ENCODE data around the gene SLC25A4.

The SLC25A4 gene

GRCh38 chr4:185134307-185134869 is 8.7 kb upstream of the SLC25A4 start:
- Mint-ChIP-seq H3K4me3 (no peak overlapping the region), H3K4me1 (no peaks in the 10 kb centered on the region), H3K36me3 (no peaks in the 10 kb centered on the region), H3K9me3 (no peaks in the 10 kb centered on the region), H3K27me3 (peaks cover 4% of the 10 kb centered on the region), H3K27ac (no peak overlapping the region)
- ATAC-seq (ENCODE audit: low read depth) (peak; percentile 72), DNase-seq (ENCODE audit: low spot score in 2 of 2) (peak in 1 of 2 donors; percentile 48)

GRCh38 chr4:185137233-185137925 is 5.7 kb upstream of the SLC25A4 start:
- Mint-ChIP-seq H3K4me1 (peaks cover 1% of the 10 kb centered on the region), H3K27me3 (no peaks in the 10 kb centered on the region), H3K9me3 (no peaks in the 10 kb centered on the region), H3K36me3 (no peaks in the 10 kb centered on the region), H3K27ac (no peak overlapping the region), H3K4me3 (no peak overlapping the region)
- ATAC-seq (ENCODE audit: low read depth) (no peak), DNase-seq (ENCODE audit: low spot score in 2 of 2) (no peak)

GRCh38 chr4:185138161-185138560 is 4.9 kb upstream of the SLC25A4 start:
- no peaks in the 10 kb centered on the region for H3K36me3 Mint-ChIP-seq
- no peaks in the 10 kb centered on the region for H3K27me3 Mint-ChIP-seq
- ATAC-seq (ENCODE audit: low read depth) (no peak), DNase-seq (ENCODE audit: low spot score in 2 of 2) (no peak)
- H3K4me1 Mint-ChIP-seq = peaks cover 5% of the 10 kb centered on the region
- H3K9me3 Mint-ChIP-seq = no peaks in the 10 kb centered on the region
- no peak overlapping the region for H3K27ac Mint-ChIP-seq
- H3K4me3 Mint-ChIP-seq = no peak overlapping the region

- Mint-ChIP-seq H3K27ac (no peak overlapping the region), H3K9me3 (no peaks in the 10 kb centered on the region), H3K27me3 (no peaks in the 10 kb centered on the region), H3K4me1 (peaks cover 11% of the 10 kb centered on the region), H3K36me3 (no peaks in the 10 kb centered on the region), H3K4me3 (no peak overlapping the region)
- no peak for DNase-seq (ENCODE audit: low spot score in 2 of 2)
- ATAC-seq (ENCODE audit: low read depth) = no peak
These were observed 3.3 kb upstream of the SLC25A4 start for GRCh38 chr4:185139736-185140135.

- Mint-ChIP-seq H3K27ac (no peak overlapping the region), H3K4me3 (no peak overlapping the region), H3K27me3 (no peaks in the 10 kb centered on the region), H3K9me3 (no peaks in the 10 kb centered on the region), H3K36me3 (no peaks in the 10 kb centered on the region), H3K4me1 (peaks cover 11% of the 10 kb centered on the region)
- ATAC-seq (ENCODE audit: low read depth) = no peak
- no peak for DNase-seq (ENCODE audit: low spot score in 2 of 2)
These were observed 1.3 kb upstream of the SLC25A4 start for GRCh38 chr4:185141777-185142176.

- ATAC-seq (ENCODE audit: low read depth) = peak; percentile 26
- Mint-ChIP-seq H3K36me3 (no peaks in the 10 kb centered on the region), H3K4me3 (peak overlapping the region; percentile 95), H3K9me3 (no peaks in the 10 kb centered on the region), H3K27ac (peak overlapping the region; percentile 89), H3K27me3 (no peaks in the 10 kb centered on the region), H3K4me1 (peaks cover 11% of the 10 kb centered on the region)
- DNase-seq (ENCODE audit: low spot score in 2 of 2) = no peak
These were observed 528 bp upstream of the SLC25A4 start for GRCh38 chr4:185142564-185142911.

- peak overlapping the region; percentile 89 for H3K27ac Mint-ChIP-seq
- DNase-seq (ENCODE audit: low spot score in 2 of 2) (no peak), ATAC-seq (ENCODE audit: low read depth) (peak; percentile 23)
- H3K27me3 Mint-ChIP-seq = no peaks in the 10 kb centered on the region
- no peaks in the 10 kb centered on the region for H3K9me3 Mint-ChIP-seq
- H3K4me1 Mint-ChIP-seq = peaks cover 11% of the 10 kb centered on the region
- H3K36me3 Mint-ChIP-seq = no peaks in the 10 kb centered on the region
- peak overlapping the region; percentile 95 for H3K4me3 Mint-ChIP-seq
These were observed 519 bp downstream of the SLC25A4 start for GRCh38 chr4:185143601-185143969.

GRCh38 chr4:185144601-185145240 is 1.7 kb downstream of the SLC25A4 start:
- ATAC-seq (ENCODE audit: low read depth) (no peak), DNase-seq (ENCODE audit: low spot score in 2 of 2) (no peak)
- H3K27me3 Mint-ChIP-seq = no peaks in the 10 kb centered on the region
- no peak overlapping the region for H3K27ac Mint-ChIP-seq
- no peaks in the 10 kb centered on the region for H3K9me3 Mint-ChIP-seq
- H3K4me3 Mint-ChIP-seq = peak overlapping the region; percentile 19
- H3K4me1 Mint-ChIP-seq = peaks cover 11% of the 10 kb centered on the region
- H3K36me3 Mint-ChIP-seq = no peaks in the 10 kb centered on the region

GRCh38 chr4:185145572-185145971 is 2.5 kb downstream of the SLC25A4 start:
- Mint-ChIP-seq H3K27ac (no peak overlapping the region), H3K36me3 (no peaks in the 10 kb centered on the region), H3K4me1 (peaks cover 11% of the 10 kb centered on the region), H3K9me3 (no peaks in the 10 kb centered on the region), H3K4me3 (no peak overlapping the region), H3K27me3 (no peaks in the 10 kb centered on the region)
- DNase-seq (ENCODE audit: low spot score in 2 of 2) (no peak), ATAC-seq (ENCODE audit: low read depth) (no peak)

- H3K27me3 Mint-ChIP-seq = no peaks in the 10 kb centered on the region
- H3K36me3 Mint-ChIP-seq = peaks cover 12% of the 10 kb centered on the region
- DNase-seq (ENCODE audit: low spot score in 2 of 2) = no peak
- no peaks in the 10 kb centered on the region for H3K9me3 Mint-ChIP-seq
- H3K4me3 Mint-ChIP-seq = no peak overlapping the region
- no peaks in the 10 kb centered on the region for H3K4me1 Mint-ChIP-seq
- no peak for ATAC-seq (ENCODE audit: low read depth)
- no peak overlapping the region for H3K27ac Mint-ChIP-seq
These were observed 6.3 kb downstream of the SLC25A4 start for GRCh38 chr4:185149392-185149791.

- no peak overlapping the region for H3K27ac Mint-ChIP-seq
- DNase-seq (ENCODE audit: low spot score in 2 of 2) = no peak
- H3K36me3 Mint-ChIP-seq = peaks cover 15% of the 10 kb centered on the region
- ATAC-seq (ENCODE audit: low read depth) = no peak
- H3K4me1 Mint-ChIP-seq = no peaks in the 10 kb centered on the region
- H3K4me3 Mint-ChIP-seq = no peak overlapping the region
- H3K9me3 Mint-ChIP-seq = no peaks in the 10 kb centered on the region
- H3K27me3 Mint-ChIP-seq = no peaks in the 10 kb centered on the region
These were observed 8.2 kb downstream of the SLC25A4 start for GRCh38 chr4:185151296-185151695.

GRCh38 chr4:185165605-185166063 is 22.6 kb downstream of the SLC25A4 start:
- H3K27me3 Mint-ChIP-seq = no peaks in the 10 kb centered on the region
- peaks cover 23% of the 10 kb centered on the region for H3K36me3 Mint-ChIP-seq
- no peak overlapping the region for H3K4me3 Mint-ChIP-seq

GRCh38 chr4:185167234-185167633 is 24.2 kb downstream of the SLC25A4 start:
- Mint-ChIP-seq H3K36me3 (peaks cover 20% of the 10 kb centered on the region), H3K4me3 (no peak overlapping the region), H3K4me1 (peaks cover 15% of the 10 kb centered on the region), H3K9me3 (no peaks in the 10 kb centered on the region), H3K27ac (no peak overlapping the region), H3K27me3 (no peaks in the 10 kb centered on the region)
- ATAC-seq (ENCODE audit: low read depth) (no peak), DNase-seq (ENCODE audit: low spot score in 2 of 2) (no peak)

More at GRCh38 chr4:185165605-185166063, 22.6 kb downstream of the SLC25A4 start:
- no peak for ATAC-seq (ENCODE audit: low read depth)
- H3K4me1 Mint-ChIP-seq = peaks cover 9% of the 10 kb centered on the region
- no peak for DNase-seq (ENCODE audit: low spot score in 2 of 2)
- H3K9me3 Mint-ChIP-seq = no peaks in the 10 kb centered on the region
- peak overlapping the region; percentile 61 for H3K27ac Mint-ChIP-seq

GRCh38 chr4:185171373-185172071 is 28.5 kb downstream of the SLC25A4 start:
- ATAC-seq (ENCODE audit: low read depth) (peak; percentile 56), DNase-seq (ENCODE audit: low spot score in 2 of 2) (no peak)
- Mint-ChIP-seq H3K27me3 (no peaks in the 10 kb centered on the region), H3K4me1 (peaks cover 8% of the 10 kb centered on the region), H3K36me3 (peaks cover 31% of the 10 kb centered on the region), H3K4me3 (no peak overlapping the region), H3K27ac (peak overlapping the region; percentile 10), H3K9me3 (no peaks in the 10 kb centered on the region)
